BE2C (cell line): ENCODE results near the gene USP28.
"Not testable (repeated sequence)": the region's sequence is repeated elsewhere in the genome, so short reads cannot be mapped to it uniquely, and the experiment has no call there.

Experiments used
- DNase-seq: peaks from one replicate; pipeline ENCODE4 v3.0.0-alpha.2; 2020
- H3K27me3 ChIP-seq: fragments of 250-450 bp; sonication (Bioruptor Pico); 2 replicates; pipeline ENCODE4 v1.5.1; 2020; ENCODE audit warnings: mild to moderate bottlenecking
- H3K36me3 ChIP-seq: fragments of 250-450 bp; sonication (Bioruptor Pico); 2 replicates; pipeline ENCODE4 v1.5.1; 2020; ENCODE audit warnings: mild to moderate bottlenecking
- H3K4me1 ChIP-seq: fragments of 250-450 bp; sonication (Bioruptor Pico); 2 replicates; pipeline ENCODE4 v1.5.1; 2020
- H3K4me3 ChIP-seq: 2 replicates; pipeline ENCODE4 v1.5.1; 2011; ENCODE audit warnings: low read depth, low read length
- H3K9me3 ChIP-seq: fragments of 250-450 bp; sonication (Bioruptor Pico); 2 replicates; pipeline ENCODE4 v1.5.1; 2020
- TF ChIP-seq, protein P1 (sequence below): IDR thresholded peaks from 2 replicates; pipeline ENCODE4 v1.5.1; 2012; ENCODE audit warnings: mild to moderate bottlenecking, low read depth, low read length

Gene USP28

GRCh38 chr11:113773092-113773415, 102.3 kb downstream of the USP28 start:
- no peaks in the 10 kb centered on the region for H3K27me3 ChIP-seq
- DNase-seq: peak; percentile 39
- H3K4me3 ChIP-seq: peak overlapping the region; percentile 96
- TF ChIP-seq, protein P1, sequence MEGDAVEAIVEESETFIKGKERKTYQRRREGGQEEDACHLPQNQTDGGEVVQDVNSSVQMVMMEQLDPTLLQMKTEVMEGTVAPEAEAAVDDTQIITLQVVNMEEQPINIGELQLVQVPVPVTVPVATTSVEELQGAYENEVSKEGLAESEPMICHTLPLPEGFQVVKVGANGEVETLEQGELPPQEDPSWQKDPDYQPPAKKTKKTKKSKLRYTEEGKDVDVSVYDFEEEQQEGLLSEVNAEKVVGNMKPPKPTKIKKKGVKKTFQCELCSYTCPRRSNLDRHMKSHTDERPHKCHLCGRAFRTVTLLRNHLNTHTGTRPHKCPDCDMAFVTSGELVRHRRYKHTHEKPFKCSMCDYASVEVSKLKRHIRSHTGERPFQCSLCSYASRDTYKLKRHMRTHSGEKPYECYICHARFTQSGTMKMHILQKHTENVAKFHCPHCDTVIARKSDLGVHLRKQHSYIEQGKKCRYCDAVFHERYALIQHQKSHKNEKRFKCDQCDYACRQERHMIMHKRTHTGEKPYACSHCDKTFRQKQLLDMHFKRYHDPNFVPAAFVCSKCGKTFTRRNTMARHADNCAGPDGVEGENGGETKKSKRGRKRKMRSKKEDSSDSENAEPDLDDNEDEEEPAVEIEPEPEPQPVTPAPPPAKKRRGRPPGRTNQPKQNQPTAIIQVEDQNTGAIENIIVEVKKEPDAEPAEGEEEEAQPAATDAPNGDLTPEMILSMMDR: no peak
- peaks cover 14% of the 10 kb centered on the region for H3K36me3 ChIP-seq
- H3K9me3 ChIP-seq: no peaks in the 10 kb centered on the region
- H3K4me1 ChIP-seq: peaks cover 3% of the 10 kb centered on the region

GRCh38 chr11:113771964-113772363, 103.4 kb downstream of the USP28 start:
- Histone ChIP-seq H3K36me3 (peaks cover 21% of the 10 kb centered on the region), H3K4me1 (no peaks in the 10 kb centered on the region), H3K9me3 (no peaks in the 10 kb centered on the region), H3K27me3 (no peaks in the 10 kb centered on the region), H3K4me3 (no peak overlapping the region)
- TF ChIP-seq, protein P1: no peak
- DNase-seq: no peak

DNA sequence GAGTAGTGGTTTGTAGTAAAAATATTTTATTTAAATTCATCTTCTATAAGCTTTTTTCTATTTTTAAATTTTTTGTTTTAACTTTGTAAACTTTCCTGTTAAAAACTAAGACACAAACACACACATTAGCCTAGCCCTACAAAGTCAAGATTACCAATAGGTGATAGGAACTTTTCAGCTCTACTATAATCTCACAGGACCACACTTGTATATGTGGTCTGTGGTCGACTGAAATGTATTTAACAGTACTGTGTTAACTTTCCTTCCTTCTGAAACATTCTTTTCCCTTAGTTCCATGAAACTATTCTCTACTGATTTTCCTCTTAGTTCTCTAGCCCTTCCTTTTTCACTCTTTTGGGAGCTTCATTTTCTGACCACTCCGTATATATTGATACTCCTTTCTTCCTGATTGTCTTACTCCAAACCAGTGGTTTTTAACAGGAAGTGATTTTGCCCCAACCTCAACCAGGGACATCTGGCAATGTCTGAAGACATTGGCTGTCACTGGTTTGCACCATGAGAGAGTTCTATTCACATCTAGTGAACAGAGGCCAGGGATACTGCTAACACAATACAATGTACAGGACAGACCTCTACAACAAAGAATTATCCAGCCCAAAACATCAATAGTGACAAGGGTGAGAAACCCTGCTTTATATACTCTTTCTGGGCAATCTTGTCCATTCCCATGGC, 110.7 kb downstream of the USP28 start:
- Histone ChIP-seq H3K4me3 (no peak overlapping the region), H3K36me3 (peaks cover 52% of the 10 kb centered on the region), H3K4me1 (no peaks in the 10 kb centered on the region), H3K27me3 (no peaks in the 10 kb centered on the region), H3K9me3 (0 out of 2 replicates have a peak, but pooled peaks cover 2% of the 10 kb centered on the region)
- TF ChIP-seq, protein P1: no peak
- no peak for DNase-seq

- H3K9me3 ChIP-seq: not testable (repeated sequence)
- peaks cover 57% of the 10 kb centered on the region for H3K36me3 ChIP-seq
These were observed 112.3 kb downstream of the USP28 start for GRCh38 chr11:113763040-113763439.

GRCh38 chr11:113760241-113760640, 115.1 kb downstream of the USP28 start:
- 0 out of 2 replicates have a peak, but pooled peaks cover 2% of the 10 kb centered on the region for H3K9me3 ChIP-seq
- TF ChIP-seq, protein P1: no peak
- H3K4me3 ChIP-seq: no peak overlapping the region
- no peak for DNase-seq
- H3K36me3 ChIP-seq: peaks cover 66% of the 10 kb centered on the region
- H3K4me1 ChIP-seq: no peaks in the 10 kb centered on the region
- H3K27me3 ChIP-seq: no peaks in the 10 kb centered on the region

More at GRCh38 chr11:113763040-113763439, 112.3 kb downstream of the USP28 start:
- not testable (repeated sequence) for H3K27me3 ChIP-seq, H3K4me1 ChIP-seq, H3K4me3 ChIP-seq, DNase-seq

DNA sequence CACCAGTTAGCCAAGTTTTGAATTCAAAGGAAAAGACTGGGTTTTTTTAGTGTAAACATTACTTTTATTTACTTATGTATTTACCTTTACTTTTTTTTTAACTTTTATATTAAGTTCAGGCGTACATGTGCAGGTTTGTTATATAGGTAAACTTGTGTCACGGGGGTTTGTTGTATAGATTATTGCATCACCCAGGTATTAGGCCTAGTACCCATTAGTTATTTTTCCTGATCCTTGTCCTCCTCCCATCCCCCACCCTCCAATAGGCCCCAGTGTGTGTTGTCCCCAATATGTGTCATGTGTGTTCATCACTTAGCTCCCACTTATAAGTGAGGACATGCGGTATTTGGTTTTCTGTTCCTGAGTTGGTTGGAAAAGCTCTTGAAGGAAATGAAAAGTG, 122.4 kb downstream of the USP28 start:
- no peaks in the 10 kb centered on the region for H3K9me3 ChIP-seq
- H3K4me1 ChIP-seq: no peaks in the 10 kb centered on the region
- no peak for DNase-seq
- no peaks in the 10 kb centered on the region for H3K27me3 ChIP-seq
- no peak overlapping the region for H3K4me3 ChIP-seq
- peaks cover 52% of the 10 kb centered on the region for H3K36me3 ChIP-seq
- TF ChIP-seq, protein P1: no peak
